H1 (cell line): ENCODE data around the gene BAHD1.

ENCODE experiments used
- CBX5 ChIP-seq: fragments of 300-800, 300-1000 bp; sonication (generic); IDR thresholded peaks from 2 replicates; pipeline ENCODE4 v1.7.1; 2016; ENCODE audit warnings: antibody characterized with exemption, low read length, low read depth
- CTCF ChIP-seq, 3 experiments: IDR thresholded peaks; 1 replicate in 2 of 3; 2 replicates in 1 of 3; pipeline versions ENCODE4 v1.5.1 to v1.6.1; 2011; ENCODE audit warnings: low read length in 3 of 3, mild to moderate bottlenecking in 3 of 3, inconsistent platforms in 2 of 3, low read depth in 1 of 3, moderate library complexity in 1 of 3; ENCODE audit not compliant: insufficient read depth in 1 of 3; ENCODE audit errors: control extremely low read depth in 1 of 3
- JUN ChIP-seq: IDR thresholded peaks from 2 replicates; pipeline ENCODE4 v1.6.1; 2011; ENCODE audit warnings: low read depth, mild to moderate bottlenecking, improper control_type of control experiment, low read length
- KDM1A ChIP-seq: fragments of 200-600, 300-600 bp; sonication (generic); IDR thresholded peaks from 2 replicates; pipeline ENCODE4 v1.7.1; 2016; ENCODE audit warnings: mild to moderate bottlenecking, low read length, borderline replicate concordance
- MAX ChIP-seq: IDR thresholded peaks from 2 replicates; pipeline ENCODE4 v1.6.1; 2012; ENCODE audit warnings: inconsistent platforms
- RAD21 ChIP-seq, 2 experiments: IDR thresholded peaks in 1 of 2; conservative IDR thresholded peaks in 1 of 2; 2 replicates each; pipeline ENCODE4 v1.6.1; 2011; ENCODE audit warnings: low read depth in 2 of 2, low read length in 2 of 2, improper control_type of control experiment in 1 of 2, inconsistent platforms in 1 of 2, mild to moderate bottlenecking in 1 of 2, moderate library complexity in 1 of 2
- USF2 ChIP-seq: IDR thresholded peaks from 2 replicates; pipeline ENCODE4 v1.6.1; 2011; ENCODE audit warnings: low read length, improper control_type of control experiment

GRCh38 chr15:40483919-40484318 is 43.2 kb downstream of the BAHD1 start:
- TF ChIP-seq CTCF (IDR thresholded peaks at IDR 0.05; ENCODE audit: control extremely low read depth in 1 of 3, insufficient read depth in 1 of 3, low read depth in 1 of 3, low read length in 3 of 3) (no peak), RAD21 (IDR thresholded peaks at IDR 0.05 in 1 of 2, conservative IDR thresholded peaks at IDR 0.05 in 1 of 2; ENCODE audit: low read depth in 2 of 2, low read length in 2 of 2) (no peak), JUN (no peak), CBX5 (no peak), MAX (no peak), USF2 (no peak), KDM1A (no peak)
